Cerebellar nuclear complex (tissue), 1 donor: Measurements from ENCODE around the gene HIPK2.
"Not testable (repeated sequence)": the region's sequence is repeated elsewhere in the genome, so short reads cannot be mapped to it uniquely, and the experiment has no call there.

Source experiments
- DNase-seq, 2 experiments: peaks; one replicate each; lab custom pipeline; 2025; lab: John Stamatoyannopoulos, UW

The HIPK2 gene

DNA sequence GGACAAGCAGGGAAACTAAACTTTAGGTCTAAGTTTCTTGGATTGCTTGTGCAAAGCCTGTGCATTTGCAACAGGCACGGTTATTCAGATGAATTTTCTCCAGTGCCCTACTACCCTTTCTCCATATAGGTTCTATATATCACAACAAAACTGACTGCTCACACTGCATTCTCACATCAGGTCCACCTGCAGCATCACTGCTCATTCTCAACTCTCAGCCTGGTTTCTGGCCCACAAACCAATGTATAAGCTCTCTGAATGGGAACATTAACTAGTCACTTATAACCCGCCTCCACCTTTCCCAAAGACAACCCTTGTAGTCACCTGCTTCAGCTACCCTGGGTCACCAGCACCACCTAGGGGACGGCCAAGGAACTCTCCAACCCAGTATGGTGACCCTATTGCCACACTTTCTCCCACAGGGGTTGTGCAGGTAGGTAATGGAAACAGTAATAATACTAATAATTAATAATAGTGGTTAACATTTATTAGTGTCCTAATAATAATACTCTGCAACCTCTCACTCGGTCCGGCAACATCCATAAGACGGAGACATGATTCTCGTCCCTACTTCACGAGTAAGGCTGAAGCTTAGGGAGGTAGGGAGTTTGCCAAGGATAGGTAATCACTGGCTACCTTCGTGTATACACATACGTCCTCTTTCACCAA is 157.0 kb downstream of the HIPK2 start:
- no peak for DNase-seq

GRCh38 chr7:139619367-139619657 is 158.5 kb downstream of the HIPK2 start:
- DNase-seq = no peak

DNA sequence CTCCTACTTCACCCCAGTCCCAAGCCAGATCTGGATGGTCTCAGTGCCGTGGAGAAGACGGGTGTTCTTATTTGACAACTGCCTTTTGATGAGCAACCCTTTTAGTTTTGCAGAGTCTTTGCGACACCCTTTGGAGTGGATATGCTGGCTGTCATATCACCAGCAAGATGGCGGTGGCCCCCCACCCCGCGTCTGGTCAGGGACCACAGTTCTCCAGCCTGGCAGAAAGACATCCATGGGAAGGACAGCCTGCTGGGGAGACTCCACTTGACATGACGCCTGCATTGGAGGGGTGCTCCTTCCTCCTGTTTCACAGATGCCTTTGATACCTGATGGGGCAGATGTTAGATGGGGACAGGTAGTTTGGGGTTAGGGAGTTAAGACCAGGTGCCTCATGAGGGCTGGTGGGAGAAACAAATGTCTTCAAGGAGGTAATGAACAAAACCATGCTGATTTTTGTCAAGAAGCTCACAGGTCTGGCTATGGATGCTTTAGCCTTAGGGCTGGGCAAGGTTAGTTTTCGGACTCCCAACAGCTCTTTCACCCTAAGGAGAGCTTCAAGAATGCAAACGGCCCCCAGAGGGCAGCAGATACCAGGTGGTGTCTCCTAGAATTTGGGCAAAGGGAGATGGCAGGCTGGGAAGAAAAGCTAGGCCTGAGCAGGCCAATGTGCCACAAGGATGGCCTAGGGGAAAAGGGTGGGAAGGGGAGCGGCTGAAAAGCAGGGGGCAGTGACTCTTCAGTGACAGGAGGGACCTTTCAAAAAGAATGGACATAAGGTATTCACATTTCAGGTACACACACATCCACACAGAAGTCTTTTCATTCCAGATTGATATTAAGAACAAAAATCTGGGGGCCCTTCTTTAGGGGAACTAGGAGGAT is 159.1 kb downstream of the HIPK2 start:
- no peak for DNase-seq

DNA sequence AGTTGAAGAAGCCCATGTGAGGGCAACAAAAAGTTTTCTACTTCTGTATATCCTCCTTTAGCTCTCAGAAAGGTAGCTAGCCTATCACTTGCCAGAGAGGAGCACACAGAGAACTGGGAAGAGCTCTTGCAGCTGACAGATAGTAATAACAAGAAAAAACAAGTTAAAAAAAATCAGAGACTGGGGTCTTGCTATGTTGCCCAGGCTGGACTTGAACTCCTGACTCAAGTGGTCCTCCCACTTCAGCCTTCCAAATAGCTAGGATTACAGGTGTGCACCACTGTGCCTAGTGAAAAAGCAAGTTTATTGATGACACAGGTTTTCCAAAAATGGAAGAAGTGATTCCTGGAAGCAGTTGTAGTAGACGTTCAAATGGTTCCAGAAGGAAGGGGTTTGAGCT is 160.7 kb downstream of the HIPK2 start:
- DNase-seq = no peak

GRCh38 chr7:139614886-139615285 is 162.9 kb downstream of the HIPK2 start:
- DNase-seq = no peak

- DNase-seq = no peak
Measured at GRCh38 chr7:139613971-139614411, 163.8 kb downstream of the HIPK2 start.

- not testable (repeated sequence) for DNase-seq
Measured at GRCh38 chr7:139611556-139611955, 166.2 kb downstream of the HIPK2 start.

DNA sequence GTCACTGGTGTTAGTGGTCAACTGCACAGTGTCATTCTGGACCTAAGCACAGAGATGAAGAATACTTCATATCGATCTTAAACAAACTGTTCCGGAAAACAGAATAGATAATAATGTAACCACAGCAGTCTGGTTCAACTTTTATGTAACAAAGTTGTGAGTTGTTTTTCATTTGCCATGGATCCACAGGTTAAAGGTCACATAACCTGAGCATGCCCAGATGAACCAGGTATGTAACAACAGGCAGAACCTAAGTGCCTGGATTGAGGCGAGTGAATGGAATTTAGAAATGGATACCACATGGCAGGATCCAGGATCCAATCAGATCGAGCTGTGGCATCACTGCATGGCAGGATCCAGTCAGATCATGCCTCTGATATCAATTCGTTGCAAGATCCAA is 167.2 kb downstream of the HIPK2 start:
- DNase-seq = no peak

DNA sequence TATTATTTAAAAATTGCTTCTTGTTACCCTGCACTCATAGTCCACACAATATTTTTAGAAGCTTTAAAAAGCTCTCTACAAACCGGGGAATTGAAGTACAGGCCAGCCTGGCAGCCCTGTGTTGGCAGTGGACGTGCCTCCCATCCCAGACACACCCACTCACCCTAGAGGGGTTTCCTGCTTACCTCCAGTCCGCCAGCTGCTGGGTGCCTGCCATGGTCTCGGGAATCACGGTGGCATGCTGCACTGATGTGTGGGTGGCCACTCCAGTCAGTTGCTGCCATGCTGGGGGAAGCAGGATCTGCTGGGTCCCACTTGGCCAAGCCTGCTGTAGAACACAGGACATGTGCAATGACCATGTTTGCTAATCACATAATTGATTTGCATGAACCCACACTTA is 173.9 kb downstream of the HIPK2 start:
- DNase-seq = no peak

DNA sequence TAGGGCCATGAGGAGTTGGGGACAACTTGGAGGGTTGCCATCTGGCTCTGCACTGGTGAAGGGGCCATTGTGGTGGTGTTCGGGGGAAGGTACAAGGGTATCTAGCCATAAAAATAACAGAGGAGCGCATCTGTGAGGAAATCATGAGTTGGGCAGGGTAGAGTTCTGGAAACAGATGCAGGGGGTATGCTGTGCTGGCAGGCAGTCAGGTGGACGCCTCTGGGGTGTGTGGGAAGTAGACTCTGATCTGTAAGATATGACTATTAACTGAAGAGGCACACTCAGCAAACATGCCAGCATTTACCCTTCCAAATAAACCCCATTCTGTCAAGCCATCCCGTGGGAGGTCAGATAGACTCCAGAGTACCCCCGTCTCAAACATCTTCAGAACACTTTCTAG is 174.5 kb downstream of the HIPK2 start:
- no peak for DNase-seq

DNA sequence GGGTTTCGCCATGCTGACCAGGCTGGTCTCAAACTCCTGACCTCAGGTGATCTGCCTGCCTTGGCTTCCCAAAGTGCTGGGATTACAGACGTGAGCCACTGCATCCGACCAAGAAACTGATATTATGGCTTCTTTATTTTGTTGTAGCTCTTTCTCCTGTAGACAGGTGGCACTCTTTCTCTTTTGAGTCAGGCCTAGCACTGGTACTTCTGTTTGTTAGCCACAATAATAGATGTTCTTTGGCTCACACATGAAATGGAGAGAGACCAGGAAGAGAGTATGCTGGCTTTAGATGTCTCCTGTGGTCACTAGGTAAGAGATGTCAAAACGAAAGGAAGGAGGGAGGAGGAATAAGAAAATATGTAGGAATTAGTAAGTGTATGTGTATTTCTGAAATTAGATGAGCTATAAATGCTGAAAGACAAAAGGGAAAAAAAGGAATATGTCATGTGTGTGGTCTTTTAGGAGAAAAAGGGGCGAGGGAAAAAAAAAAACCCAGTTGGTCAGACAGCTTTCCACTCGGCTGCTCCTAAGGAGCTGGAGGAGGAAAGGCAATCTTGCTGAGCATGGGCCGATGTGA is 175.6 kb downstream of the HIPK2 start:
- DNase-seq = no peak

GRCh38 chr7:139601176-139601575 is 176.6 kb downstream of the HIPK2 start:
- no peak for DNase-seq

- DNase-seq = no peak
Measured at GRCh38 chr7:139600306-139600705, 177.5 kb downstream of the HIPK2 start.

GRCh38 chr7:139598642-139599041 is 179.2 kb downstream of the HIPK2 start:
- DNase-seq = no peak

DNA sequence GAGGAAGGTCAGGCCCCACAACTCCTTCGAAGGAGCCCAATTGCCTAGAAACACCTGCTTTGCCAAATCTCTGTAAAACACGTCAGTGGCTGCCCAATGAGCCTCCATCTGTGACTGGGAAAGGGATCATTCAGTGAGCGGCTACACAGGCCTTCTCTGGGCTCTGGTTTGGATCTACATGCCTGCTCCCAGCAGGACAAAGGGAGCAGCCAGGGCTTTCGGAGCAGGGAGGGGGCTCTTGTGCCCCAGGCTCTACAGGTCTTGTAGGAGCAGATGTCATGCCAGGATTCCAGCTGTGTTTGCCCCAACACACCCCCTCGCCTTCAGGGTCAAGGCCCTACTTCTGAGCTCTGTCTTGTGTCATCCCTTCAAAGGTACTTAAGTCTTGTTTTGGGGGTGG is 180.8 kb downstream of the HIPK2 start:
- no peak for DNase-seq

DNA sequence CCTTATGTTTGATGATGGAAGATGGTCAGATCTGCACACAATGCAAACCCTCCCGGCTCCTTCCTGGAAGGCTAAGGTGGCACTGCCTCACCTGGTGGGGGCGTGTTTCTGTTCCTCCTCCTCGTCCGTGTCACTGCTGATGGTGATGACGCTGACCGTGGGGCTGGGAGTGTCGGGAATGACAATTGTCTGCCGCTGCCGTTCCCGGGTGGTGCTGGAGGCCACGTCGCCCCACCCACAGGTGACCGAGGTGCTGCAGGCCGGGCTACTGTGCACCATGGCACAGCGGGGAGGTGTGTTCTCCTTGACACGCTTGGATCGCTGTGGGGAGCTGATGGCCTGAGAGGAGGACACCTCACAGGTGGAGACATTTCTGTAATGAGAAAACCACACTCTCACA is 181.2 kb downstream of the HIPK2 start:
- DNase-seq = no peak

DNA sequence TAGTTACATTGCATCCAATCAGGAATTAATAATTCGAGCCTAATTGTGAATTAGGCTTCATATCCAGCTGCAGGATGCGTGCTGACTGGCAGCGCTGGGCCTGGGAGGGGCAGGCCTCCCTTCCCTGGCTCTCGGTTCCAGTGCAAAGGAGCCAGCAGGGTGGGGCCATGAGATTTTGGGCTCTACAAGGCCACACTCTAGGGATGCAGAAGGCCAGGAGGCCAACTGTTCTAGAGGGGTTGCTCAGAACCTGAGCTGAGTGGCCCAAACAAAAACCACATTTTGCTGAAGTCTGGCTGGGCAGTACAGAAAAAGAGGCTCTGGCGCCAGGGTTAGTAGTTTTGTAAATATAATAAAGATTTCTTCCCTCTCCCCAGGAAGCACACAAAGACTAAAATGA is 182.0 kb downstream of the HIPK2 start:
- no peak for DNase-seq

GRCh38 chr7:139594911-139595476 is 182.8 kb downstream of the HIPK2 start:
- DNase-seq = no peak

DNA sequence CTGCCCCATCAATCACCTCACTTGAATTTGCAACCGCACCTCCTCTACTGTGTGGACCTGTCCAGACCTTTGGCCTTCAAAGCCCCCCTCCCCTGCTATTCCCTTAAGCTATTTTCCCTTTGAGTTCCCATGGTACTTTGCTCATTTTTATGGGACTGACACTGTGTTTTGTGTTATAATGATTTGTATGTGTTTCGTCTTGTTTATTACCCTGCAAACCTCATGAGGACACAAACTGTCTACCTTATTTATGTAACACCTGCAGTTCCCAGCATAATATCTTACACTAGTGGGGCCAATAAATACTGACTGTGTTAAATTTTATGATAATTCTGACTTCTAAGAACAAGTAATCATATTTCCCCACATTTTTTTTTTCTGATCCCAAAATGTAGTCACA is 183.7 kb downstream of the HIPK2 start:
- DNase-seq = no peak

DNA sequence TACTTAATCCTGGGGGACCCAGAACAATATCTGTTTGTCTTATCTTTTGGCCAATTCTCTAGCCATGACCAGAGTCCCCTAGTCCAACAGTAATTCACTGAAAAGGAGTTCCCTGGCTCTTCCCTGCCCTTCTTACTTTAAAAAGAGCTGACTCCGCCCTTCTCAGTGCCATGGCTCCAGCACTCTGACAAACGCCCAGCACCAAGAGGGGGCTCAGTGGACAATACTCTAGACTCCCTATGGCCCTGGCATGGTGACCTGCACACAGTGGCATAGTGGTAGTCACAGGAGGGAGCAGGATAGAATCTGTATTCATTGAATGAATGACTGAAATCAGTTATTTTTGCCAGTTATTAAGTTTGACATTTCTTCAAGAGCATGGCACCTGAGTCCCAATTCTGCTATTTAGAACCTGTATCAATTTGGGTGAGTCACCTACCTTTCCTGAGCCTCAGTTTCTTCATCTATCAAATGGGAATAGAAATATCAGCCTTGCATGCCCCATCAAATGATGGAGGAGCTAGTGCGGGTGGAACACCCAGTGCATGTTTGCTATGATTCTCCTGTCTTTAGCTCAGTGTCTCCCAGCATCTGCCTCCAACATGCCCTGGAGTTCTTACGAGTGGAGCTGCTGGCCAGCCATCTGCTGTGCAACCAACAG is 184.9 kb downstream of the HIPK2 start:
- DNase-seq = no peak

DNA sequence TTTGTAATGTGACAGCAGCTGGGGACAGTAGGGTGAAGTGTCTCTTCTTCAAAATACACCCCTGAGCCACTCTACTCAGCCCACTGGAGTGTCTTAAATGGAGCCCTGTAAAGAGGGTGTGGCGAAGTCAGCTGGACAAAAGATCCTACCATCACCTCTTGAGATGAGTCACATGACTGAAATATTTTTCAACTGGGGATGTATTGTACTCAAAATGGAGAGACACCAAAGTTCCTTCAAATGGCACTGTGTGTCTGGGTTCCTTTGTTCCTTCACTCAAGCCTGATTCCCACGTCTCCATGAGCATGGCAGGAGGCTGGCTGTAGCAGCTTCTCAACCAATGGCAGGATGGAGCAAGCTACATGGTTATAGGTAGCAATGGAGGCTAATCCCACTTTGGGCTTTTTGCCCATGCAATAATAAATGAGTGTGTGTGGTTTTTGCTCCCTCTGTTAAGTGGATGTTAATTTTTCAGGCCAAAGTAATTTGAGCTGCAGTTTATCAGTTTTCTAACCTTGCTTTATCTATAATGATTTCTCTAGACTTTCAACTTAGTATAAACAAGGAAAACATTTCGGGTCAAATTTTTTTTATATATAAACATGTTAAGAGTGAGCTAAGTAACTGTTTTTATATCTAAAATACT is 186.1 kb downstream of the HIPK2 start:
- DNase-seq = no peak

DNA sequence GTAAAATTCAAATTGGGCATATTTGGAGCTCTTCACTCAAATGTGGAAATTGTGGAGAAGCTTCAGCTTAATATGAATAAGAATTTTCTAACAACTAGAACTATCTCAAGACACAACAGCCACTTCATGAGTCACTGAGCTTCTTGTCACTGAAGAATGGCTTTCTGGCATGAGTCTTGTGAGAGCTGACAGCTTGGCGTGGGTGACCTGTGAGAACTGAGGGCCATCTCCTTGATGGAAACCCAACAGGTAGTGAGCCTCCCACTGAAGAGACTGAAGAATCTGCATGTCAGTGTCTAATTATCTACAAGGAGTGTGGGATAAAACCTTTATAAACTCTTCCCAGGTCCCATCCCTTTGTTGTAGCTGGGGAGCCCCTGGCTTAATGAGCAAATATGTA is 188.3 kb downstream of the HIPK2 start:
- DNase-seq = no peak
